ENCODE measurements around the gene PLS3. TPM values are rescaled to one million over a fixed set of nuclear protein-coding genes. Genes with fewer than 3 reads are reported as not detected.

Gene PLS3
- 155 to 233 TPM (median 176 TPM) in 5 replicates for total RNA-seq (2022; extraction: Qiagen RNA extraction)

GRCh38 chrX:115560978-115561604 lies at the start of gene PLS3:
Gene PLS3 (plus strand): TSS chrX:115561174. CDS start chrX:115610251, 49,077 bp downstream.

Data from A549 treated with AZD2906 at 1 μM for 4 hours (cell line).